Stimulated activated CD4-positive, alpha-beta T cell treated with anti-CD3 and anti-CD28 coated beads, Interleukin-1b, Interleukin-23, amount 100 ng/mL, for 4 hours (primary cell): ENCODE results near the gene PCDHB15.
"Not testable (repeated sequence)": the region's sequence is repeated elsewhere in the genome, so short reads cannot be mapped to it uniquely, and the experiment has no call there.

Experiments used
- DNase-seq, 2 donors: peaks; one replicate each; pipeline ENCODE4 v3.0.0-alpha.2; 2020; ENCODE audit warnings: low read depth in 2 of 2

PCDHB15 gene

DNA sequence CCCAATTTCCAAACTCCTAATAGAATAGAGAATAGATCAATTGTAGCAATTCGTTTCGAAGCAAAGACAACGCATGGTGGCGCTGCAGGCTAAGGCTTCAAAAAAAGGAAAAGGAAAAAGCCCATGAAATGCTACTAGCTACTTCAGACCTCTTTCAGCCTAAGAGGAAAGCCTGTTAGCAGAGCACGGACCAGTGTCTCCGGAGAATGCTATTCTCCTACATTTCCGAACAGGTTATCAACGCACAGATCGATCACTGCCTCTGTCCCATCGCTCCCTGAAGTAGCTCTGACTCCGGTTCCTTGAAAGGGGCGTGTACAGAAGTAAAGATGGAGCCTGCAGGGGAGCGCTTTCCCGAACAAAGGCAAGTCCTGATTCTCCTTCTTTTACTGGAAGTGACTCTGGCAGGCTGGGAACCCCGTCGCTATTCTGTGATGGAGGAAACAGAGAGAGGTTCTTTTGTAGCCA lies at the start of gene PCDHB15:
PCDHB15 (plus strand) TSS at position 146 of the 468 bp plus-strand sequence; CDS start at position 330, 184 bp downstream.
- DNase-seq = no peak

DNA sequence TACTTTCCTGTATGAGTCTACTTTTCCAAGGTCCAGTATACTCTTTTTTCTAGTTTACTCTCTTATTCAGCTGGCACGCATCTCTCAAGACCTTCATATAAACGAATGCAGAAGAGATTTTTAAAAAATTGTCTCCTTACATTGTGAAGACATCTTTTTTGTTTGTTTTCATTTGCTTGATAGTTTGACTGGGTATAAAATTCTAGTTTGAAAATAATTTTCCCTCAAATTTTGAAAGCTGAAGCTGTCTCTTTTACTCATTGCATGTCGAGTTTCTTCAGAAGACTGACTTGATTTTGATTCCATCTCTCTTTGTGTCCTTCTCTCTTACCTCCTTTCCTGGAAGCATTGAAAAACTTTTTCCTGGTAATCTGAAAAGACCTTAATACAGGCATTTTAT lies 48.8 kb upstream of the PCDHB15 start:
- no peak for DNase-seq

DNA sequence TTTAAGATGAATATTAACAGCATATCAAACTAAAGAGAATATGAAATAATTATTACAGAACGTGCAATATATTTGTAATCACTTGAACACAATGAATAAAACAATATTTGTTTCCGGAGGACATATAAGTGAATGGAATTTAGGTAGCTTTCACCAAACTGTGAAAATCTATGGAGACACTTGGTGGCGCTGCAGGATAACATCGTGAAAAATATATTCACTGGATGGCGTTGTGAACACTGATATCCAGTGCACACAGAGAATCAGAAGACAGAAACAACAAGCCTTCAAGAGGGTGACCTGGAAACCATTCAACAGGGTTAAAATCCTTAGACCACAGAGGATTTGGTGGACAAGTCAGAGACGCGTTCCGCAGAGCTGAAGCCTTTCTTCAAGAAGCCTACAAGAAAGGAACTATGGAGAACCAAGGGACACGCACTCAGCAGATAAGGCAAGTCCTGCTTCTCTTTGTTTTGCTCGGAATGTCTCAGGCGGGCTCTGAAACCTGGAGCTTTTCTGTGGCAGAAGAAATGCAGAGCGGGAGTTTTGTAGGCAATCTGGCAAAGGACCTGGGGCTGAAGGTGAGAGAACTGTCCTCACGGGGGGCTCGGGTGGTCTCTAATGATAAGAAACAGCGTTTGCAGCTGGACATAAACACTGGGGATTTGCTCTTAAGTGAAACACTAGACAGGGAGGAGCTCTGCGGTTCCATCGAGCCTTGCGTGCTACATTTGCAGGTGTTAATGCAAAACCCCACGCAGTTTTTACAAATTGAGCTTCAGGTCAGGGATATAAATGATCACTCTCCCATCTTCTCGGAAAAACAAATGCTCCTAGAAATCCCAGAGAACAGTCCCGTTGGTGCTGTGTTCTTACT lies 45.6 kb upstream of the PCDHB15 start, which contains the start of gene PCDHB11:
PCDHB11 (plus strand) TSS at position 269 of the 877 bp plus-strand sequence; CDS start at position 417, 148 bp downstream.
- no peak for DNase-seq

DNA sequence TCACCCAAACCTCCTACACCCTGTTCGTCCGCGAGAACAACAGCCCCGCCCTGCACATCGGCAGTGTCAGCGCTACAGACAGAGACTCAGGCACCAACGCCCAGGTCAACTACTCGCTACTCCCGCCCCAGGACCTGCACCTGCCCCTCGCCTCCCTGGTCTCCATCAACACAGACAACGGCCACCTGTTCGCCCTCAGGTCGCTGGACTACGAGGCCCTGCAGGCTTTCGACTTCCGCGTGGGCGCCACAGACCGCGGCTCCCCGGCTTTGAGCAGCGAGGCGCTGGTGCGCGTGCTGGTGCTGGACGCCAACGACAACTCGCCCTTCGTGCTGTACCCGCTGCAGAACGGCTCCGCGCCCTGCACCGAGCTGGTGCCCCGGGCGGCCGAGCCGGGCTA lies 44.1 kb upstream of the PCDHB15 start:
- DNase-seq = not testable (repeated sequence)

DNA sequence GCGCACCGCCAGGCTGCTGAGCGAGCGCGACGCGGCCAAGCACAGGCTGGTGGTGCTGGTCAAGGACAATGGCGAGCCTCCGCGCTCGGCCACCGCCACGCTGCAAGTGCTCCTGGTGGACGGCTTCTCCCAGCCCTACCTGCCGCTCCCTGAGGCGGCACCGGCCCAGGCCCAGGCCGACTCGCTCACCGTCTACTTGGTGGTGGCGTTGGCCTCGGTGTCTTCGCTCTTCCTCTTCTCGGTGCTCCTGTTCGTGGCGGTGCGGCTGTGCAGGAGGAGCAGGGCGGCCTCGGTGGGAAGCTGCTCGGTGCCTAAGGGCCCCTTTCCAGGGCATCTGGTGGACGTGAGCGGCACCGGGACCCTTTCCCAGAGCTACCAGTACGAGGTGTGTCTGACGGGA lies 43.5 kb upstream of the PCDHB15 start:
- not testable (repeated sequence) for DNase-seq

DNA sequence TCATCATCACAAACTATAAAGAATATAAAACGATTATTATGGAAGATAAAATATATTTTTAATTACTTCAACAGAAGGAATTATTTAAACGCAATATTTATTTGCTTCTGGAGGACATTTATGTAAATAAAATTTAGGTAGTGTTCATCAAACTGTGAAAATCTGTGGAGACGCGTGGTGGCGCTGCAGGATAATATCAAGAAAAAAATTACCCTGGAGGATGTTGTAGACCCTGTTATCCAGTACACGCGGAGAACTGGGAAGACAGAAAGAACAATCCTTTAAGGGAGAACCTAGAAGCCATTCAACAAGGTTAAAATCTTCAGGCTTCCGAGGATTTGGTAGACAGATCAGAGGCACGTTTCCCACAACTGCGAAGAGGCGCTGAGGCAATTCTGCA lies 36.7 kb upstream of the PCDHB15 start, which contains the start of gene PCDHB12:
PCDHB12 (plus strand) TSS at position 242 of the 400 bp plus-strand sequence. CDS start 189 bp downstream, outside the sequence.
- no peak for DNase-seq

DNA sequence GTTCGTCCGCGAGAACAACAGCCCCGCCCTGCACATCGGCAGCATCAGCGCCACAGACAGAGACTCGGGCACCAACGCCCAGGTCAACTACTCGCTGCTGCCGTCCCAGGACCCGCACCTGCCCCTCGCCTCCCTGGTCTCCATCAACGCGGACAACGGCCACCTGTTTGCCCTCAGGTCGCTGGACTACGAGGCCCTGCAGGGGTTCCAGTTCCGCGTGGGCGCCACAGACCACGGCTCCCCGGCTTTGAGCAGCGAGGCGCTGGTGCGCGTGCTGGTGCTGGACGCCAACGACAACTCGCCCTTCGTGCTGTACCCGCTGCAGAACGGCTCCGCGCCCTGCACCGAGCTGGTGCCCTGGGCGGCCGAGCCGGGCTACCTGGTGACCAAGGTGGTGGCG lies 34.9 kb upstream of the PCDHB15 start:
- not testable (repeated sequence) for DNase-seq

DNA sequence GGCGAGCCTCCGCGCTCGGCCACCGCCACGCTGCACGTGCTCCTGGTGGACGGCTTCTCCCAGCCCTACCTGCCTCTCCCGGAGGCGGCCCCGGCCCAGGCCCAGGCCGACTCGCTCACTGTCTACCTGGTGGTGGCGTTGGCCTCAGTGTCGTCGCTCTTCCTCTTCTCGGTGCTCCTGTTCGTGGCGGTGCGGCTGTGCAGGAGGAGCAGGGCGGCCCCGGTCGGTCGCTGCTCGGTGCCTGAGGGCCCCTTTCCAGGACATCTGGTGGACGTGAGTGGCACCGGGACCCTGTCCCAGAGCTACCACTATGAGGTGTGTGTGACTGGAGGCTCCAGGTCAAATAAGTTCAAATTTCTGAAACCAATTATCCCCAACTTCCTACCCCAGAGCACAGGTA lies 34.3 kb upstream of the PCDHB15 start:
- DNase-seq = not testable (repeated sequence)

DNA sequence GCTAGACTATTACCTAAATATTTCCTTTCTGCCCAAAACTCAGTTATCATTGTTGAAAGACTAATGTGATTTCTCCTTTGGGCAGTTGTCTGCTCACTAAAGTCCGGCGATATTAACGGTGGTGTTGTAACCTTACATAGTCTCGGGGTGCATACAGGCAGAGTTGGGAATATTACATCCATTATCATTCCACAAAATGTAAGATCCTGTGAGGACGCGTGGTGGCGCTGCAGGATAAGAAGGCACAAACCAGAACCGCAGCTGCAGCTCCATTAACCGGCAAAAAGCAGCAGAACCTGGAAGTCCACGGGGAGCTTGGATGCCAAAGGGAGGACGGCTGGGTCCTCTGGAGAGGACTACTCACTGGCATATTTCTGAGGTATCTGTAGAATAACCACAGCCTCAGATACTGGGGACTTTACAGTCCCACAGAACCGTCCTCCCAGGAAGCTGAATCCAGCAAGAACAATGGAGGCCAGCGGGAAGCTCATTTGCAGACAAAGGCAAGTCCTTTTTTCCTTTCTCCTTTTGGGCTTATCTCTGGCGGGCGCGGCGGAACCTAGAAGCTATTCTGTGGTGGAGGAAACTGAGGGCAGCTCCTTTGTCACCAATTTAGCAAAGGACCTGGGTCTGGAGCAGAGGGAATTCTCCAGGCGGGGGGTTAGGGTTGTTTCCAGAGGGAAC lies 31.4 kb upstream of the PCDHB15 start, which contains the start of gene PCDHB13:
PCDHB13 (plus strand) TSS at position 264 of the 684 bp plus-strand sequence; CDS start at position 469, 205 bp downstream.
- peak in 1 of 2 donors; percentile 5 for DNase-seq

DNA sequence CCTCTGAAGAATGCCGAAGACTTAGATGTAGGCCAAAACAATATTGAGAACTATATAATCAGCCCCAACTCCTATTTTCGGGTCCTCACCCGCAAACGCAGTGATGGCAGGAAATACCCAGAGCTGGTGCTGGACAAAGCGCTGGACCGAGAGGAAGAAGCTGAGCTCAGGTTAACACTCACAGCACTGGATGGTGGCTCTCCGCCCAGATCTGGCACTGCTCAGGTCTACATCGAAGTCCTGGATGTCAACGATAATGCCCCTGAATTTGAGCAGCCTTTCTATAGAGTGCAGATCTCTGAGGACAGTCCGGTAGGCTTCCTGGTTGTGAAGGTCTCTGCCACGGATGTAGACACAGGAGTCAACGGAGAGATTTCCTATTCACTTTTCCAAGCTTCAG lies 30.6 kb upstream of the PCDHB15 start:
- DNase-seq = not testable (repeated sequence)

DNA sequence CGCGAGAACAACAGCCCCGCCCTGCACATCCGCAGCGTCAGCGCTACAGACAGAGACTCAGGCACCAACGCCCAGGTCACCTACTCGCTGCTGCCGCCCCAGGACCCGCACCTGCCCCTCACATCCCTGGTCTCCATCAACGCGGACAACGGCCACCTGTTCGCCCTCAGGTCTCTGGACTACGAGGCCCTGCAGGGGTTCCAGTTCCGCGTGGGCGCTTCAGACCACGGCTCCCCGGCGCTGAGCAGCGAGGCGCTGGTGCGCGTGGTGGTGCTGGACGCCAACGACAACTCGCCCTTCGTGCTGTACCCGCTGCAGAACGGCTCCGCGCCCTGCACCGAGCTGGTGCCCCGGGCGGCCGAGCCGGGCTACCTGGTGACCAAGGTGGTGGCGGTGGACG lies 29.7 kb upstream of the PCDHB15 start:
- not testable (repeated sequence) for DNase-seq

DNA sequence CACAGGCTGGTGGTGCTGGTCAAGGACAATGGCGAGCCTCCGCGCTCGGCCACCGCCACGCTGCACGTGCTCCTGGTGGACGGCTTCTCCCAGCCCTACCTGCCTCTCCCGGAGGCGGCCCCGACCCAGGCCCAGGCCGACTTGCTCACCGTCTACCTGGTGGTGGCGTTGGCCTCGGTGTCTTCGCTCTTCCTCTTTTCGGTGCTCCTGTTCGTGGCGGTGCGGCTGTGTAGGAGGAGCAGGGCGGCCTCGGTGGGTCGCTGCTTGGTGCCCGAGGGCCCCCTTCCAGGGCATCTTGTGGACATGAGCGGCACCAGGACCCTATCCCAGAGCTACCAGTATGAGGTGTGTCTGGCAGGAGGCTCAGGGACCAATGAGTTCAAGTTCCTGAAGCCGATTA lies 29.2 kb upstream of the PCDHB15 start:
- DNase-seq = not testable (repeated sequence)

DNA sequence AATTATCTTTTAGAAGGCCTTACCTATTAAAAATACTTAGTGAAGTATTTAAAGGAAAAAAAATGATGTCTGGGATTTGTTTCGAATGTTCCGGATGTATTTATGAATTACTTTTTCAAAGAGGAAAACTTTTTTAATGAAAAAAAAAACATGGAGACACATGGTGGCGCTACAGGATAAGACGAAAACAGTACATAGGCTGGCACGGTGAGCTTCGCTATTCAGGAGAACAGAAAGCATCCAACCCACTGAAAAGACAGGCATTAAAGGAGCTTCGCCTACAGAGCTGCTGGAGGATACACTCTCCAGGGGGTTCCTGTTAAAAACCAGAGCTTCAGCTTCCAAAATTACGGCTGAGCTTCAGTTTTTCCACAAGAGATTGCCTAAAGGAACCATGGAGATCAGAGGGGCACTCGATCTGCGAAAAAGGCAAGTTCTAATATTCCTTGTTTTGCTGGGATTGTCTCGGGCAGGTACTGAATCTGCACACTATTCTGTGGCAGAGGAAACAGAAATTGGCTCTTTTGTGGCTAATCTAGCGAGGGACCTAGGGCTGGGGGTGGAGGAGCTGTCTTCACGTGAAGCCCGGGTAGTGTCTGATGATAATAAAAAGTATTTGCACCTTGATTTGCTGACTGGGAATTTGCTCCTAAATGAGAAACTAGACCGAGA lies 21.9 kb upstream of the PCDHB15 start, which contains the start of gene PCDHB14:
PCDHB14 (plus strand) TSS at position 232 of the 672 bp plus-strand sequence; CDS start at position 395, 163 bp downstream.
- no peak for DNase-seq

DNA sequence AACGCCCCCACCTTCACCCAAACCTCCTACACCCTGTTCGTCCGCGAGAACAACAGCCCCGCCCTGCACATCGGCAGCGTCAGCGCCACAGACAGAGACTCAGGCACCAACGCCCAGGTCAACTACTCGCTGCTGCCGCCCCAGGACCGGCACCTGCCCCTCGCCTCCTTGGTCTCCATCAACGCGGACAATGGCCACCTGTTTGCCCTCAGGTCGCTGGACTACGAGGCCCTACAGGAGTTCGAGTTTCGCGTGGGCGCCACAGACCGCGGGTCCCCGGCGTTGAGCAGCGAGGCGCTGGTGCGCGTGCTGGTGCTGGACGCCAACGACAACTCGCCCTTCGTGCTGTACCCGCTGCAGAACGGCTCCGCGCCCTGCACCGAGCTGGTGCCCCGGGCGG lies 20.4 kb upstream of the PCDHB15 start:
- not testable (repeated sequence) for DNase-seq

DNA sequence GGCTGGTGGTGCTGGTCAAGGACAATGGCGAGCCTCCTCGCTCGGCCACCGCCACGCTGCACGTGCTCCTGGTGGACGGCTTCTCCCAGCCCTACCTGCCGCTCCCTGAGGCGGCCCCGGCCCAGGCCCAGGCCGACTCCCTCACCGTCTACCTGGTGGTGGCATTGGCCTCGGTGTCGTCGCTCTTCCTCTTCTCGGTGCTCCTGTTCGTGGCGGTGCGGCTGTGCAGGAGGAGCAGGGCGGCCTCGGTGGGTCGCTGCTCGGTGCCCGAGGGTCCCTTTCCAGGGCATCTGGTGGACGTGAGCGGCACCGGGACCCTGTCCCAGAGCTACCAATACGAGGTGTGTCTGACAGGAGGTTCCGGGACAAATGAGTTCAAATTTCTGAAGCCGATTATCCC lies 19.8 kb upstream of the PCDHB15 start:
- DNase-seq = not testable (repeated sequence)

DNA sequence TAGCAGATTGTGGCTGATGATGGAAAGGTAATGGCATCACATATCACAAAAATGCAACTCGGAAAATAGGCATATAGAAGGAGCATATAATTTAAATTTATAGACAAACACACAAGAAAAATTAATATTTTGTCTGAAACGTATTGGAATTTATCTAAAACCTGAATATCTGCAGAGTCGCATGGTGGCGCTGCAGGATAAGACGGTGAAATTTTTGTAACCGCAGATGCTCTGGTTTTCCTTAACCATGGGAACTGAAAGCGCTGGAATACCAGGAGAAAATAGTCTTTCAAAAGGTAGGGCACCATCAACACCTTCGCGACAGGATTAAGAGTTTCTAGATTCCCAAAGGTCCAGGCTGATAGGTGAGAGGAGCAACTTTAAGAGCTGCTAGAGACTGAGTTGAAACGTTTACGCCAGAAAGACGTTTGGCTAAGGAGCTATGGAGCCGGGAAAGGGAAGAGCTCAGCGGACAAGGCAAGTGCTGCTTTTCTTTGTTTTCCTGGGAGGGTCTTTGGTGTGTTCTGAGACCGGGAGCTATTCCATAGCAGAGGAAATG lies 11.0 kb upstream of the PCDHB15 start:
- no peak for DNase-seq

DNA sequence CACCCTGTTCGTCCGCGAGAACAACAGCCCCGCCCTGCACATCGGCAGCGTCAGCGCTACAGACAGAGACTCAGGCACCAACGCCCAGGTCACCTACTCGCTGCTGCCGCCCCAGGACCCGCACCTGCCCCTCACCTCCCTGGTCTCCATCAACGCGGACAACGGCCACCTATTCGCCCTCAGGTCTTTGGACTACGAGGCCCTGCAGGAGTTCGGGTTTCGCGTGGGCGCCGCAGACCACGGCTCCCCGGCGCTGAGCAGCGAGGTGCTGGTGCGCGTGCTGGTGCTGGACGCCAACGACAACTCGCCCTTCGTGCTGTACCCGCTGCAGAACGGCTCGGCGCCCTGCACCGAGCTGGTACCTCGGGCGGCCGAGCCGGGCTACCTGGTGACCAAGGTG lies 9.3 kb upstream of the PCDHB15 start:
- not testable (repeated sequence) for DNase-seq

DNA sequence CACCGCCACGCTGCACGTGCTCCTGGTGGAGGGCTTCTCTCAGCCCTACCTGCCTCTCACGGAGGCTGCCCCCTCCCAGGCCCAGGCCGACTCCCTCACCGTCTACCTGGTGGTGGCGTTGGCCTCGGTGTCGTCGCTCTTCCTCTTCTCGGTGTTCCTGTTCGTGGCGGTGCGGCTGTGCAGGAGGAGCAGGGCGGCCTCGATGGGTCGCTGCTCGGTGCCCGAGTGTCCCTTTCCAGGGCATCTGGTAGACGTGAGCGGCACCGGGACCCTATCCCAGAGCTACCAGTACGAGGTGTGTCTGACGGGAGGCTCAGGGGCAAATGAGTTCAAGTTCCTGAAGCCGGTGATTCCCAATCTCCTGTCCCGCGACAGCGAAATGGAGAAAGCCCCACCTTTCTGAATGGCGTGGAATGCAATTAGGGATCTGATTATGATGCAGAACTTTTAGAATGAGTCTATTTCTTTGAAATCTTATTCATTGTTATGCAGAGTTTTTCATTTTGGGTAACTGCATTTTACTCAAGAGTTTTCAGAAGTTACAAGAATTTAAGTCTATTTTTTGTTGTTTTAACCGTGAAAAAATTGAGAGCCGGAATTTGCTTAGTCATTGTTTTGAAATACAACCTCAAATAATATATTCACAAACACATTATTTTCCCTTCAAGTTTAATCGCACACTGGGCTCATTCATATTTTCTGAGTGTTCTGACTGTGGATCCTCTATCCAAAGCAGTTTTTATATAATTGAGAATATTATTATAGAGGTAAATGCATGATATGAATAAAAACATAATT lies 8.5 kb upstream of the PCDHB15 start:
- DNase-seq = no peak

DNA sequence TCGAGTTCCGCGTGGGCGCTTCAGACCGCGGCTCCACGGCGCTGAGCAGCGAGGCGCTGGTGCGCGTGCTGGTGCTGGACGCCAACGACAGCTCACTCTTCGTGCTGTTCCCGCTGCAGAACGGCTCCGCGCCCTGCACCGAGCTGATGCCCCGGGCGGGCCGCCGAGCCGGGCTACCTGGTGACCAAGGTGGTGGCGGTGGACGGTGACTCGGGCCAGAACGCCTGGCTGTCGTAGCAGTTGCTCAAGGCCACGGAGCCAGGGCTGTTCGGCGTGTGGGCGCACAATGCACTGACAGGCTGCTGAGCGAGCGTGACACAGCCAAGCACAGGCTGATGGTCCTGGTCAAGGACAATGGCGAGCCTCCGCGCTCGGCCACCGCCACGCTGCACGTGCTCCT lies 3.7 kb upstream of the PCDHB15 start:
- no peak for DNase-seq

DNA sequence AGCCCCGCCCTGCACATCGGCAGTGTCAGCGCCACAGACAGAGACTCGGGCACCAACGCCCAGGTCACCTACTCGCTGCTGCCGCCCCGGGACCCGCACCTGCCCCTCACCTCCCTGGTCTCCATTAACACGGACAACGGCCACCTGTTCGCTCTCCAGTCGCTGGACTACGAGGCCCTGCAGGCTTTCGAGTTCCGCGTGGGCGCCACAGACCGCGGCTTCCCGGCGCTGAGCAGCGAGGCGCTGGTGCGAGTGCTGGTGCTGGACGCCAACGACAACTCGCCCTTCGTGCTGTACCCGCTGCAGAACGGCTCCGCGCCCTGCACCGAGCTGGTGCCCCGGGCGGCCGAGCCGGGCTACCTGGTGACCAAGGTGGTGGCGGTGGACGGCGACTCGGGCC lies 1.8 kb downstream of the PCDHB15 start:
- DNase-seq = not testable (repeated sequence)
